ENCODE measurements around the gene TMEM231. TPM values are rescaled to one million over a fixed set of nuclear protein-coding genes. Genes with fewer than 3 reads are reported as not detected.

TMEM231 gene
- total RNA-seq, 1 experiment from 2014 or later, result 9.7 TPM

DNA sequence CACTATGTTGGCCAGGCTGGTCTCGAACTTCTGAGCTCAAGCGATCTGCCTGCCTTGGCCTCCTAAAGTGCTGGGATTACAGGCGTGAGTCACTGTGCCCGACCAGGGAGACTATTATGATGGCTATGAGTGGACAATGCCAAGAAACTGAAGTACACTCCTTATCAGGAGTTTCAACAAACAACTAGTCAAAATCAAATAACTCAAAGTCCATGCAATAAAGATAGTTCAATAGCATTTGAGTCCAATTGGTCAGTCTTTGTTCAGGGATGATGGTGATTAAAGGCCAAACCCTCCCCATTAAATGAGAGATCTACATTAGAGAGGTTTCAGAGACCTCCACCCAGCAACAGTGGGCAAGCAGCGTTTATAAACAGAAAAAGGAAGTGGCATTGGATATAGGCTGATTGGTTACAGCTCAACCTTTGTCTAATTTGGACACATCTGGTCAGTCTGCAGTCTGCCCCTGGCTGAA is 28.2 kb downstream of the TMEM231 start:
- ATAC-seq (no peak), DNase-seq (ENCODE audit: low read depth, low spot score) (no peak)
- H3K9me2 ChIP-seq (ENCODE audit: insufficient read depth), result no peaks in the 10 kb centered on the region
- H3K9ac ChIP-seq (ENCODE audit: low read length), result no peak overlapping the region
- no peaks in the 10 kb centered on the region for H3K36me3 ChIP-seq (ENCODE audit: control insufficient read depth in 1 of 2, insufficient read depth in 2 of 2, low read length in 2 of 2)
- intact Hi-C loops (cut with micrococcal nuclease), result no loop called here
- H3K9me3 ChIP-seq (ENCODE audit: control insufficient read depth in 1 of 2, insufficient read depth in 1 of 2, low read depth in 1 of 2, low read length in 2 of 2), result no peaks in the 10 kb centered on the region
- ChIA-PET CTCF (no interaction called here), RAD21 (ENCODE audit: low non-redundant PET in 1 of 2, low total read pairs in 2 of 2, uncharacterized antibody in 2 of 2, unreplicated experiment in 2 of 2) (no interaction called here), POLR2A (interaction anchor here (0.8 kb wide), 1 partner anchor 10 kb away, joined by 3 read pairs; no protein-coding TSS in a partner anchor)
- no peaks in the 10 kb centered on the region for H4K20me1 ChIP-seq (ENCODE audit: insufficient read depth)
- H3K4me2 ChIP-seq (ENCODE audit: low read length), result no peak overlapping the region
- BruUV-seq (replicated peaks), result no TSS peak
- H3K27ac ChIP-seq (ENCODE audit: low read depth, low read length), result no peak overlapping the region
- H3K4me3 ChIP-seq (replicated peaks in 1 of 2; ENCODE audit: low read depth in 1 of 2, low read length in 2 of 2), result no peak overlapping the region
- H3K79me2 ChIP-seq (ENCODE audit: insufficient read depth, low read length), result no peaks in the 10 kb centered on the region
- no peaks in the 10 kb centered on the region for H3K27me3 ChIP-seq (ENCODE audit: insufficient read depth, low read length)
- TF ChIP-seq ELF1 (IDR thresholded peaks at IDR 0.05; ENCODE audit: borderline replicate concordance, low read depth) (no peak), EGR1 (IDR thresholded peaks at IDR 0.05; ENCODE audit: low read depth) (no peak), ZNF274 (IDR thresholded peaks at IDR 0.05; ENCODE audit: low read depth, low read length) (no peak), EZH2phosphoT487 (IDR thresholded peaks at IDR 0.05; ENCODE audit: borderline replicate concordance) (no peak), FOSL1 (IDR thresholded peaks at IDR 0.05; ENCODE audit: low read depth) (no peak), ZFX (IDR thresholded peaks at IDR 0.05) (no peak), YY1 (IDR thresholded peaks at IDR 0.05; ENCODE audit: extremely low read depth, insufficient replicate concordance, low read depth, low read length) (no peak), JUND (IDR thresholded peaks at IDR 0.05) (no peak)
- TF ChIP-seq, protein P1, sequence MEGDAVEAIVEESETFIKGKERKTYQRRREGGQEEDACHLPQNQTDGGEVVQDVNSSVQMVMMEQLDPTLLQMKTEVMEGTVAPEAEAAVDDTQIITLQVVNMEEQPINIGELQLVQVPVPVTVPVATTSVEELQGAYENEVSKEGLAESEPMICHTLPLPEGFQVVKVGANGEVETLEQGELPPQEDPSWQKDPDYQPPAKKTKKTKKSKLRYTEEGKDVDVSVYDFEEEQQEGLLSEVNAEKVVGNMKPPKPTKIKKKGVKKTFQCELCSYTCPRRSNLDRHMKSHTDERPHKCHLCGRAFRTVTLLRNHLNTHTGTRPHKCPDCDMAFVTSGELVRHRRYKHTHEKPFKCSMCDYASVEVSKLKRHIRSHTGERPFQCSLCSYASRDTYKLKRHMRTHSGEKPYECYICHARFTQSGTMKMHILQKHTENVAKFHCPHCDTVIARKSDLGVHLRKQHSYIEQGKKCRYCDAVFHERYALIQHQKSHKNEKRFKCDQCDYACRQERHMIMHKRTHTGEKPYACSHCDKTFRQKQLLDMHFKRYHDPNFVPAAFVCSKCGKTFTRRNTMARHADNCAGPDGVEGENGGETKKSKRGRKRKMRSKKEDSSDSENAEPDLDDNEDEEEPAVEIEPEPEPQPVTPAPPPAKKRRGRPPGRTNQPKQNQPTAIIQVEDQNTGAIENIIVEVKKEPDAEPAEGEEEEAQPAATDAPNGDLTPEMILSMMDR (IDR thresholded peaks at IDR 0.05 in 2 of 3, conservative IDR thresholded peaks at IDR 0.05 in 1 of 3; ENCODE audit: borderline replicate concordance in 1 of 3, insufficient read depth in 1 of 3, low read depth in 2 of 3, low read length in 2 of 3), result no peak
- TF ChIP-seq, protein P2, sequence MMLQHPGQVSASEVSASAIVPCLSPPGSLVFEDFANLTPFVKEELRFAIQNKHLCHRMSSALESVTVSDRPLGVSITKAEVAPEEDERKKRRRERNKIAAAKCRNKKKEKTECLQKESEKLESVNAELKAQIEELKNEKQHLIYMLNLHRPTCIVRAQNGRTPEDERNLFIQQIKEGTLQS (IDR thresholded peaks at IDR 0.05), result no peak
- TF ChIP-seq, protein P3, sequence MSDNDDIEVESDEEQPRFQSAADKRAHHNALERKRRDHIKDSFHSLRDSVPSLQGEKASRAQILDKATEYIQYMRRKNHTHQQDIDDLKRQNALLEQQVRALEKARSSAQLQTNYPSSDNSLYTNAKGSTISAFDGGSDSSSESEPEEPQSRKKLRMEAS (IDR thresholded peaks at IDR 0.05), result no peak
- no peak overlapping the region for H2AFZ ChIP-seq (ENCODE audit: low read depth, low read length, poor library complexity, severe bottlenecking)
- H3K4me1 ChIP-seq (ENCODE audit: control insufficient read depth in 1 of 2, insufficient read depth in 2 of 2, low read length in 2 of 2), result no peaks in the 10 kb centered on the region
